Cerebellar cortex (tissue), 1 donor: ENCODE results near the gene NOL7.

Experiments used
- DNase-seq: peaks from one replicate; pipeline ENCODE4 v3.0.0-alpha.2; 2015; ENCODE audit warnings: low spot score

Gene NOL7

GRCh38 chr6:13597073-13597472, 18.1 kb upstream of the NOL7 start:
- DNase-seq, result no peak

GRCh38 chr6:13600036-13600435, 15.1 kb upstream of the NOL7 start:
- DNase-seq, result no peak

- DNase-seq, result no peak
Observed at GRCh38 chr6:13604135-13604534, 11.0 kb upstream of the NOL7 start.

GRCh38 chr6:13604546-13605416, 10.4 kb upstream of the NOL7 start:
- DNase-seq, result no peak

- DNase-seq, result no peak
Observed at GRCh38 chr6:13605634-13606033, 9.5 kb upstream of the NOL7 start.

- DNase-seq, result no peak
Observed at GRCh38 chr6:13611715-13612114, 3.4 kb upstream of the NOL7 start.

- no peak for DNase-seq
Observed at GRCh38 chr6:13613029-13613594, 2.0 kb upstream of the NOL7 start.

- DNase-seq, result peak; percentile 30
Observed at GRCh38 chr6:13614126-13614925, 809 bp upstream of the NOL7 start.

- DNase-seq, result no peak
Observed at GRCh38 chr6:13615792-13616120, 621 bp downstream of the NOL7 start.

GRCh38 chr6:13617066-13617465, 1.9 kb downstream of the NOL7 start:
- no peak for DNase-seq

- peak; percentile 64 for DNase-seq
Observed at GRCh38 chr6:13624871-13625288, 9.7 kb downstream of the NOL7 start.

GRCh38 chr6:13629459-13630116, 14.5 kb downstream of the NOL7 start:
- DNase-seq, result no peak

GRCh38 chr6:13630499-13630898, 15.4 kb downstream of the NOL7 start:
- DNase-seq, result no peak

- DNase-seq, result no peak
Observed at GRCh38 chr6:13633343-13633742, 18.2 kb downstream of the NOL7 start.

GRCh38 chr6:13635948-13636658, 21.0 kb downstream of the NOL7 start:
- no peak for DNase-seq

GRCh38 chr6:13638014-13638413, 22.9 kb downstream of the NOL7 start:
- DNase-seq, result no peak

- DNase-seq, result no peak
Observed at GRCh38 chr6:13638626-13639025, 23.5 kb downstream of the NOL7 start.

GRCh38 chr6:13641315-13641714, 26.2 kb downstream of the NOL7 start:
- no peak for DNase-seq

- no peak for DNase-seq
Observed at GRCh38 chr6:13643125-13643524, 28.0 kb downstream of the NOL7 start.

GRCh38 chr6:13648850-13649249, 33.7 kb downstream of the NOL7 start:
- no peak for DNase-seq

GRCh38 chr6:13649393-13649792, 34.3 kb downstream of the NOL7 start:
- DNase-seq, result no peak

- DNase-seq, result no peak
Observed at GRCh38 chr6:13653296-13653695, 38.2 kb downstream of the NOL7 start.
